Keratinocyte (primary cell): ENCODE data around the gene DSC3. TPM values are rescaled to one million over a fixed set of nuclear protein-coding genes. Genes with fewer than 3 reads are reported as not detected.
A peak's percentile ranks its signal among the peaks of the same experiment; 100 is the strongest.

Experiments
- DNase-seq: peaks from one replicate; pipeline ENCODE4 v3.0.0-alpha.2; 2011; ENCODE audit warnings: low read depth, missing footprints, low spot score
- FAIRE-seq: peaks from 2 replicates; lab custom pipeline; 2011; peaks lifted over from hg19 to GRCh38; lab: Jason Lieb, UNC
- H2AFZ ChIP-seq: 2 replicates; pipeline ENCODE4 v1.6.0; 2012; ENCODE audit warnings: low read length, control low read depth, inconsistent platforms; ENCODE audit not compliant: control insufficient read depth
- H3K27ac ChIP-seq: 2 replicates; pipeline ENCODE4 v1.5.1; 2011; ENCODE audit warnings: low read length; ENCODE audit not compliant: control insufficient read depth, insufficient read depth
- H3K27me3 ChIP-seq: 3 replicates; pipeline ENCODE4 v1.6.0; 2011; ENCODE audit warnings: low read length; ENCODE audit not compliant: control insufficient read depth, insufficient read depth; ENCODE audit errors: extremely low read depth
- H3K36me3 ChIP-seq, 2 experiments: 2 replicates in 1 of 2; 3 replicates in 1 of 2; pipeline ENCODE4 v1.5.1; 2011; ENCODE audit warnings: low read length in 2 of 2, mild to moderate bottlenecking in 1 of 2; ENCODE audit not compliant: control insufficient read depth in 2 of 2, insufficient read depth in 2 of 2; ENCODE audit errors: extremely low read depth in 1 of 2
- H3K4me1 ChIP-seq: 3 replicates; pipeline ENCODE4 v1.5.1; 2011; ENCODE audit warnings: low read length; ENCODE audit not compliant: control insufficient read depth, insufficient read depth; ENCODE audit errors: extremely low read depth
- H3K4me2 ChIP-seq: 3 replicates; pipeline ENCODE4 v1.6.0; 2011; ENCODE audit warnings: low read depth, low read length; ENCODE audit not compliant: control insufficient read depth, insufficient read depth; ENCODE audit errors: extremely low read depth
- H3K4me3 ChIP-seq, 3 experiments: fragments of 200-600 bp in 1 of 3; sonication (generic) in 1 of 3; 2 replicates in 2 of 3; 3 replicates in 1 of 3; pipeline ENCODE4 v1.5.1; 2011 to 2016; ENCODE audit warnings: low read length in 3 of 3, mild to moderate bottlenecking in 3 of 3, control low read depth in 2 of 3, inconsistent platforms in 1 of 3, low read depth in 1 of 3, mixed read lengths in 1 of 3, mixed run types in 1 of 3, moderate library complexity in 1 of 3; ENCODE audit not compliant: control insufficient read depth in 2 of 3, insufficient read depth in 2 of 3; ENCODE audit errors: extremely low read depth in 1 of 3
- H3K79me2 ChIP-seq: 2 replicates; pipeline ENCODE4 v1.6.0; 2012; ENCODE audit warnings: low read length; ENCODE audit not compliant: control insufficient read depth, insufficient read depth
- H3K9ac ChIP-seq: 3 replicates; pipeline ENCODE4 v1.6.0; 2011; ENCODE audit warnings: low read length; ENCODE audit not compliant: control insufficient read depth, insufficient read depth; ENCODE audit errors: extremely low read depth
- H3K9me1 ChIP-seq: 3 replicates; pipeline ENCODE4 v1.6.0; 2011; ENCODE audit warnings: low read length; ENCODE audit not compliant: control insufficient read depth, insufficient read depth; ENCODE audit errors: extremely low read depth
- H3K9me3 ChIP-seq: 2 replicates; pipeline ENCODE4 v1.5.1; 2012; ENCODE audit warnings: low read depth, low read length; ENCODE audit not compliant: control insufficient read depth
- H4K20me1 ChIP-seq: 3 replicates; pipeline ENCODE4 v1.6.0; 2011; ENCODE audit warnings: low read length; ENCODE audit not compliant: control insufficient read depth, insufficient read depth; ENCODE audit errors: extremely low read depth
- EZH2 ChIP-seq: IDR thresholded peaks from one replicate; pipeline ENCODE4 v1.6.1; 2012; ENCODE audit warnings: inconsistent platforms, mild to moderate bottlenecking, low read length, moderate library complexity
- dilution Hi-C: fragments of 300-500 bp; cut with MboI; formaldehyde crosslinking; loops from one replicate; pipeline ENCODE4 v1.7.0; 2020; ENCODE audit warnings: low sequenced_read_pairs; ENCODE audit not compliant: extremely low pct_ligation_motif_present
- polyA plus RNA-seq, 5 experiments: library from polyadenylated mRNA; depleted of rRNA in 3 of 5; stranded (reverse) in 3 of 5; stranded (forward) in 1 of 5; unstranded in 1 of 5; fragments of >200 nt; gene quantifications; 1 replicate in 1 of 5; 2 replicates in 3 of 5; 3 replicates in 1 of 5; pipeline versions ENCODE4 v1.2.1 to v1.2.3, GENCODE V29; 2011 to 2012; ENCODE audit warnings: missing spikeins in 2 of 5, low read depth in 1 of 5, low replicate concordance in 1 of 5
- TF ChIP-seq, protein P1 (sequence below), 3 experiments: IDR thresholded peaks in 1 of 3; conservative IDR thresholded peaks in 1 of 3; optimal IDR thresholded peaks in 1 of 3; 2 replicates in 2 of 3; 3 replicates in 1 of 3; pipeline versions ENCODE3 to v1.5.1; 2011; ENCODE audit warnings: low read length in 3 of 3, mild to moderate bottlenecking in 3 of 3, moderate library complexity in 2 of 3, control low read depth in 1 of 3, inconsistent platforms in 1 of 3; ENCODE audit not compliant: insufficient read depth in 2 of 3; ENCODE audit errors: extremely low read depth in 1 of 3

The DSC3 gene
- polyA plus RNA-seq, 1 donor (not counting 4 experiments of a cell fraction or from before 2014, with no cell fraction given), result 116 TPM

- H3K4me3 ChIP-seq, result no peak overlapping the region
- peak overlapping the region; percentile 46 for H2AFZ ChIP-seq
- dilution Hi-C loops, result no loop called here
- H3K27me3 ChIP-seq, result no peaks in the 10 kb centered on the region
- no peak overlapping the region for H3K9ac ChIP-seq
- H3K4me1 ChIP-seq, result peaks cover 8% of the 10 kb centered on the region
- no peaks in the 10 kb centered on the region for H3K79me2 ChIP-seq
- TF ChIP-seq, protein P1, sequence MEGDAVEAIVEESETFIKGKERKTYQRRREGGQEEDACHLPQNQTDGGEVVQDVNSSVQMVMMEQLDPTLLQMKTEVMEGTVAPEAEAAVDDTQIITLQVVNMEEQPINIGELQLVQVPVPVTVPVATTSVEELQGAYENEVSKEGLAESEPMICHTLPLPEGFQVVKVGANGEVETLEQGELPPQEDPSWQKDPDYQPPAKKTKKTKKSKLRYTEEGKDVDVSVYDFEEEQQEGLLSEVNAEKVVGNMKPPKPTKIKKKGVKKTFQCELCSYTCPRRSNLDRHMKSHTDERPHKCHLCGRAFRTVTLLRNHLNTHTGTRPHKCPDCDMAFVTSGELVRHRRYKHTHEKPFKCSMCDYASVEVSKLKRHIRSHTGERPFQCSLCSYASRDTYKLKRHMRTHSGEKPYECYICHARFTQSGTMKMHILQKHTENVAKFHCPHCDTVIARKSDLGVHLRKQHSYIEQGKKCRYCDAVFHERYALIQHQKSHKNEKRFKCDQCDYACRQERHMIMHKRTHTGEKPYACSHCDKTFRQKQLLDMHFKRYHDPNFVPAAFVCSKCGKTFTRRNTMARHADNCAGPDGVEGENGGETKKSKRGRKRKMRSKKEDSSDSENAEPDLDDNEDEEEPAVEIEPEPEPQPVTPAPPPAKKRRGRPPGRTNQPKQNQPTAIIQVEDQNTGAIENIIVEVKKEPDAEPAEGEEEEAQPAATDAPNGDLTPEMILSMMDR (optimal IDR thresholded peaks at IDR 0.05 in 1 of 3, IDR thresholded peaks at IDR 0.05 in 1 of 3, conservative IDR thresholded peaks at IDR 0.05 in 1 of 3; ENCODE audit: extremely low read depth in 1 of 3, insufficient read depth in 2 of 3, low read length in 3 of 3), result no peak
- no peak for TF ChIP-seq EZH2
- no peaks in the 10 kb centered on the region for H3K36me3 ChIP-seq
- H4K20me1 ChIP-seq, result no peaks in the 10 kb centered on the region
- no peak for FAIRE-seq
- H3K4me2 ChIP-seq, result peak overlapping the region; percentile 59
- no peak for DNase-seq
- no peaks in the 10 kb centered on the region for H3K9me3 ChIP-seq
- H3K9me1 ChIP-seq, result no peaks in the 10 kb centered on the region
- H3K27ac ChIP-seq, result no peak overlapping the region
Observed at GRCh38 chr18:30969670-30970170, 72.8 kb downstream of the DSC3 start.

- FAIRE-seq (no peak), DNase-seq (no peak)
- Histone ChIP-seq H3K9ac (no peak overlapping the region), H3K36me3 (no peaks in the 10 kb centered on the region), H3K4me2 (no peak overlapping the region), H2AFZ (no peak overlapping the region), H3K4me1 (peaks cover 8% of the 10 kb centered on the region), H3K4me3 (no peak overlapping the region), H3K79me2 (no peaks in the 10 kb centered on the region), H3K9me1 (no peaks in the 10 kb centered on the region), H3K27ac (no peak overlapping the region), H4K20me1 (no peaks in the 10 kb centered on the region), H3K9me3 (no peaks in the 10 kb centered on the region), H3K27me3 (no peaks in the 10 kb centered on the region)
- dilution Hi-C loops, result no loop called here
- TF ChIP-seq EZH2, result no peak
- TF ChIP-seq, protein P1 (optimal IDR thresholded peaks at IDR 0.05 in 1 of 3, IDR thresholded peaks at IDR 0.05 in 1 of 3, conservative IDR thresholded peaks at IDR 0.05 in 1 of 3; ENCODE audit: extremely low read depth in 1 of 3, insufficient read depth in 2 of 3, low read length in 3 of 3), result no peak
Observed at GRCh38 chr18:30967701-30968100, 74.8 kb downstream of the DSC3 start.
